Bronchial smooth muscle cell (primary cell): ENCODE data around the gene NODAL. TPM values are rescaled to one million over a fixed set of nuclear protein-coding genes. Genes with fewer than 3 reads are reported as not detected.

Experiments
- total RNA-seq: library from RNA; depleted of rRNA; stranded (reverse); fragments of >200 nt; gene quantifications from 2 replicates; pipeline ENCODE4 v1.2.1, GENCODE V29; 2014

Gene NODAL
- not detected in 2 replicates for total RNA-seq

GRCh38 chr10:70441161-70441894 lies at the start of gene NODAL:
Gene NODAL (minus strand): TSS chr10:70441681. CDS start chr10:70441667, 14 bp downstream.

GRCh38 chr10:70478191-70479164 lies 37.0 kb upstream of the NODAL start, which contains the start of gene PALD1:
Gene PALD1 (plus strand): TSS chr10:70478767. CDS start chr10:70525952, 47,185 bp downstream.

GRCh38 chr10:70404036-70404786 lies 37.3 kb downstream of the NODAL start, which contains the start of gene EIF4EBP2:
Gene EIF4EBP2 (plus strand): TSS chr10:70404145. CDS start chr10:70404402, 257 bp downstream.

Other genes with a start within 250 kb of the NODAL start
- 221 and 248 TPM in 2 replicates for gene PPA1, start 208.3 kb downstream of the NODAL start, total RNA-seq
- under 0.01 TPM in 1 of 2 replicates, not detected in the other for gene NPFFR1, start 157.7 kb downstream of the NODAL start, total RNA-seq
- 6.1 and 15.2 TPM in 2 replicates for gene LRRC20, start 59.1 kb downstream of the NODAL start, total RNA-seq
- gene EIF4EBP2, start 37.5 kb downstream of the NODAL start, total RNA-seq, result 12.8 and 17.0 TPM in 2 replicates
- 0.16 and 0.43 TPM in 2 replicates for gene PALD1, start 37.1 kb upstream of the NODAL start, total RNA-seq
- not detected in 2 replicates for gene PRF1, start 161.1 kb upstream of the NODAL start, total RNA-seq
- 3.3 and 22.9 TPM in 2 replicates for gene ADAMTS14, start 230.8 kb upstream of the NODAL start, total RNA-seq